Muscle of leg (tissue), 11 donors: ENCODE results near the gene KRT16. TPM values are rescaled to one million over a fixed set of nuclear protein-coding genes. Genes with fewer than 3 reads are reported as not detected.

Experiments used
- DNase-seq: peaks from one replicate; pipeline ENCODE4 v3.0.0; 2013
- H3K27ac ChIP-seq: one replicate; pipeline ENCODE4 v1.5.1; 2013; ENCODE audit warnings: mild to moderate bottlenecking, low read length, control low read depth
- H3K27me3 ChIP-seq: one replicate; pipeline ENCODE4 v1.6.1; 2013; ENCODE audit warnings: low read length; ENCODE audit not compliant: control insufficient read depth, insufficient read depth
- H3K36me3 ChIP-seq: one replicate; pipeline ENCODE4 v1.6.1; 2013; ENCODE audit warnings: low read length; ENCODE audit not compliant: control insufficient read depth, insufficient read depth
- H3K4me1 ChIP-seq: one replicate; pipeline ENCODE4 v1.6.1; 2013; ENCODE audit warnings: low read length; ENCODE audit not compliant: control insufficient read depth, insufficient read depth
- H3K4me3 ChIP-seq: one replicate; pipeline ENCODE4 v1.5.1; 2013; ENCODE audit warnings: low read length, control low read depth
- H3K9me3 ChIP-seq: replicated peaks from 2 replicates; pipeline ENCODE4 v1.6.1; 2013; ENCODE audit warnings: low read depth, low read length; ENCODE audit not compliant: control insufficient read depth
- WGBS: methylation state at CpG from one replicate; pipeline ENCODE4 v1.1.5; 2013; ENCODE audit warnings: missing lambda C conversion rate; ENCODE audit not compliant: insufficient coverage; 5-methylcytosine and 5-hydroxymethylcytosine counted together
- polyA plus RNA-seq, 8 donors: library from polyadenylated mRNA; unstranded; fragments of 120-200 nt; gene quantifications; one replicate each; pipeline versions ENCODE4 v1.2.1 to v1.2.3, GENCODE V29; 2013; ENCODE audit warnings: inconsistent platforms in 1 of 8, low replicate concordance in 1 of 8; ENCODE audit not compliant: insufficient read length in 8 of 8, insufficient read depth in 1 of 8
- total RNA-seq: library from RNA; stranded (reverse); fragments of 120-200 nt; gene quantifications from one replicate; pipeline ENCODE4 v1.2.4, GENCODE V29; 2013

The KRT16 gene
- total and polyA plus RNA-seq, 9 donors = 0.83 TPM; not detected in 8

- Histone ChIP-seq H3K4me1 (peaks cover 82% of the 10 kb centered on the region), H3K27ac (peak overlapping the region; percentile 51), H3K36me3 (no peaks in the 10 kb centered on the region), H3K9me3 (no peaks in the 10 kb centered on the region), H3K4me3 (no peak overlapping the region), H3K27me3 (no peaks in the 10 kb centered on the region)
- 60% methylated on average over 14 of the region's 24 CpGs for WGBS
- no peak for DNase-seq
These were observed 42.4 kb upstream of the KRT16 start for GRCh38 chr17:41654678-41655607.

- WGBS = 45% methylated on average over 11 of the region's 14 CpGs
- Histone ChIP-seq H3K4me3 (no peak overlapping the region), H3K36me3 (no peaks in the 10 kb centered on the region), H3K27me3 (no peaks in the 10 kb centered on the region), H3K27ac (peak overlapping the region; percentile 35), H3K4me1 (peaks cover 78% of the 10 kb centered on the region), H3K9me3 (no peaks in the 10 kb centered on the region)
- DNase-seq = no peak
These were observed 41.5 kb upstream of the KRT16 start for GRCh38 chr17:41653892-41654677.

- WGBS = 80% methylated on average over 1 of the region's 5 CpGs
- H3K27ac ChIP-seq = peak overlapping the region; percentile 35
- DNase-seq = no peak
- H3K36me3 ChIP-seq = no peaks in the 10 kb centered on the region
- H3K4me1 ChIP-seq = peaks cover 78% of the 10 kb centered on the region
- no peak overlapping the region for H3K4me3 ChIP-seq
- H3K9me3 ChIP-seq = no peaks in the 10 kb centered on the region
- H3K27me3 ChIP-seq = no peaks in the 10 kb centered on the region
These were observed 40.9 kb upstream of the KRT16 start for GRCh38 chr17:41653421-41653820.

- Histone ChIP-seq H3K4me1 (peaks cover 79% of the 10 kb centered on the region), H3K4me3 (no peak overlapping the region)
- WGBS = 77% methylated on average over 5 of the region's 5 CpGs
These were observed 39.9 kb upstream of the KRT16 start for GRCh38 chr17:41652461-41652970.

GRCh38 chr17:41651625-41652460 is 39.3 kb upstream of the KRT16 start:
- no peaks in the 10 kb centered on the region for H3K9me3 ChIP-seq
- H3K27me3 ChIP-seq = peaks cover 2% of the 10 kb centered on the region
- H3K4me3 ChIP-seq = no peak overlapping the region
- peak; percentile 84 for DNase-seq
- H3K4me1 ChIP-seq = peaks cover 78% of the 10 kb centered on the region
- peak overlapping the region; percentile 82 for H3K27ac ChIP-seq
- 78% methylated on average over 10 of the region's 13 CpGs for WGBS
- no peaks in the 10 kb centered on the region for H3K36me3 ChIP-seq

More at GRCh38 chr17:41652461-41652970, 39.9 kb upstream of the KRT16 start:
- Histone ChIP-seq H3K9me3 (no peaks in the 10 kb centered on the region), H3K27me3 (peaks cover 2% of the 10 kb centered on the region), H3K27ac (peak overlapping the region; percentile 72), H3K36me3 (no peaks in the 10 kb centered on the region)
- DNase-seq = no peak

- Histone ChIP-seq H3K27me3 (peaks cover 2% of the 10 kb centered on the region), H3K9me3 (no peaks in the 10 kb centered on the region), H3K4me3 (no peak overlapping the region), H3K27ac (peak overlapping the region; percentile 82), H3K4me1 (peaks cover 75% of the 10 kb centered on the region), H3K36me3 (no peaks in the 10 kb centered on the region)
- no peak for DNase-seq
- WGBS = 62% methylated on average over 12 of the region's 15 CpGs
These were observed 38.4 kb upstream of the KRT16 start for GRCh38 chr17:41650794-41651624.

GRCh38 chr17:41649923-41650519 is 37.5 kb upstream of the KRT16 start:
- DNase-seq = no peak
- Histone ChIP-seq H3K36me3 (no peaks in the 10 kb centered on the region), H3K4me1 (peaks cover 65% of the 10 kb centered on the region), H3K4me3 (no peak overlapping the region), H3K27me3 (peaks cover 2% of the 10 kb centered on the region), H3K9me3 (no peaks in the 10 kb centered on the region), H3K27ac (no peak overlapping the region)
- WGBS = 90% methylated on average over 8 of the region's 10 CpGs

- Histone ChIP-seq H3K4me1 (peaks cover 51% of the 10 kb centered on the region), H3K27me3 (peaks cover 2% of the 10 kb centered on the region), H3K27ac (no peak overlapping the region), H3K36me3 (no peaks in the 10 kb centered on the region), H3K4me3 (peak overlapping the region; percentile 10), H3K9me3 (no peaks in the 10 kb centered on the region)
- under 1% methylated on average over 32 of the region's 39 CpGs for WGBS
- peak; percentile 91 for DNase-seq
These were observed 36.0 kb upstream of the KRT16 start for GRCh38 chr17:41648411-41649195.
